Activated effector memory CD4-positive, alpha-beta T cell treated with Interleukin-2 at 50 U/mL for 16 hours (primary cell): ENCODE measurements around the gene ANAPC5.
A peak's percentile ranks its signal among the peaks of the same experiment; 100 is the strongest.
"Not testable (repeated sequence)": the region's sequence is repeated elsewhere in the genome, so short reads cannot be mapped to it uniquely, and the experiment has no call there.

Experiments used
- DNase-seq: peaks from one replicate; pipeline ENCODE4 v3.0.0-alpha.2; 2020

ANAPC5 gene

GRCh38 chr12:121307397-121307796, 44.8 kb downstream of the ANAPC5 start:
- not testable (repeated sequence) for DNase-seq

- DNase-seq: no peak
These were observed 47.9 kb downstream of the ANAPC5 start for GRCh38 chr12:121304306-121304705.

- DNase-seq: no peak
These were observed 50.3 kb downstream of the ANAPC5 start for GRCh38 chr12:121301876-121302275.

DNA sequence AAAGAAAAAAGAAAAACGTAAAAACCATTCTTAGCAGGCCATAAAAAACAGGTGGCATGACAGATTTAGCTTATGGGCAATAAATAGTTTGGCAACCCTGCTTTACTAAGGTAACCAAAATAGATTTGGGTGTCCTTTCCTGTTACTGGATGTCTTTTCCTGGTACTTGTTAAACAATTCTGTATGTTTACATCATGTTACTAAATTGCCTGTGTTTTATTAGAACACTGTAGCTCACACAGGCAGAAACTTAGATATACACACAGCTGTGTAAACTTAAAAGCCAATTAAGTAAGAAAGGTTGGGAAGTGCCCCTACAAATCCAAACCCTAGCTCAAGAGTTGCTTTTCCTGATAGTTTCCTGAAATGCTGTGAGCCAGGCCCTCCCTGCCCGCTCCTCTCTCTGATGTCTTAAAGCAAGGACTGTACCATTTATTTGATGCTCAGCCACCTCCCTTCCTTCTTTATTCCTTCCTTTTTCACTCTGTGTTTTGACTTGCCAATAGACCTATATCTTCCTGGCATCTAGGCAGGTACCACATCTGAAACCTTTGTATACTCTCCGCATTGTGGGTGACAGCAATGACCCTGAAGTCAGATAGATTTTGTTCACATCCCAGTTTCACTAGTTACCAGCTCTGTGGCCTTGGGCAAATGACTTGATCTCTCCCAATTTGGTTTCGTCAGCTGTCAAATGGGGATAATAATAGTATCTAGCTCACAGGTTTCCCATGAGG, 52.0 kb downstream of the ANAPC5 start:
- DNase-seq: no peak

- no peak for DNase-seq
These were observed 52.5 kb downstream of the ANAPC5 start for GRCh38 chr12:121299662-121300061.

GRCh38 chr12:121298411-121298810, 53.8 kb downstream of the ANAPC5 start:
- not testable (repeated sequence) for DNase-seq

- DNase-seq: no peak
These were observed 54.7 kb downstream of the ANAPC5 start for GRCh38 chr12:121297435-121297991.

DNA sequence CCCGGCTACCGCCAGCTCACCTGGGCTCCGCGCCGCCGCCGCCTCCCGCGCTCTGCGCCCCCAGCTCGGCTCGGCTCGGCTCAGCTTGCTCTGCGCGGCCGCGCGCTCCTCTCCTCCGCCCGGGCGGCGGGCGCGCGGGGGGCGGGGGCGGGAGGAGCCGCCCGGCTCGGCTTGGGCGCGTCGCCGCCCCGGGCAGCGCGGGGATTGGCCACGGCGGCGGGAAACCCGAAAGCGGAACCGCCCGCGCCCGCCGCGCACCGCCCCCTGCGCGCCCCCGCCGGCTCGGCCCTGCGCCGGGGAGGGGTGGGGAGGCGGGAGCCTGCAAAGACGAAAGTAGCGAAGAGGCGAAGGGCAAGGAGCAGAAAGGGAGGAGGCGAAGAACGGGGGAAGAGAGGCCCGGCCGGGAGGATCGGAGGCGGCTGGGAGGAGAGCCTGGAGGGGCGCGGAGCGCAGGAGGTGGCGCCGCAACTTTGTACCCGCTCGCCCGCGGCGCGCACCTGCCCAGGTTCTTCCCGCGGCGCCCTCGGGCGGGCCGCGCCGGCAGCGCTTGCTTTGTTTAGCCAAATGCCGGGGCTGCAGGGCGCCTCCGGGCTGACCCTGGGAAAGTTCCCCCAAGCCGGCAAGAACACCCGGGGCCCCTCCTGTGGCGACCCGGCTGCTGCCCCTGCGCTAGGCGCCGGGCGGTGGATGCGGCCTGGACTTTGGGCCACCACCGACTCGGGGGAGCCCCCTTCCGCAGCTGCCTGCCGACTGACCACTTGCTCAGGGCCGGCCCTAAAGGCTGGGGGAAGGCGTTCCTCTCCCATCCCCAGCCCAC, 55.4 kb downstream of the ANAPC5 start, which contains the start of gene CAMKK2:
CAMKK2 (minus strand) TSS at position 92 of the 817 bp plus-strand sequence. CDS start 22,183 bp downstream, outside the sequence.
- peak; percentile 85 for DNase-seq

DNA sequence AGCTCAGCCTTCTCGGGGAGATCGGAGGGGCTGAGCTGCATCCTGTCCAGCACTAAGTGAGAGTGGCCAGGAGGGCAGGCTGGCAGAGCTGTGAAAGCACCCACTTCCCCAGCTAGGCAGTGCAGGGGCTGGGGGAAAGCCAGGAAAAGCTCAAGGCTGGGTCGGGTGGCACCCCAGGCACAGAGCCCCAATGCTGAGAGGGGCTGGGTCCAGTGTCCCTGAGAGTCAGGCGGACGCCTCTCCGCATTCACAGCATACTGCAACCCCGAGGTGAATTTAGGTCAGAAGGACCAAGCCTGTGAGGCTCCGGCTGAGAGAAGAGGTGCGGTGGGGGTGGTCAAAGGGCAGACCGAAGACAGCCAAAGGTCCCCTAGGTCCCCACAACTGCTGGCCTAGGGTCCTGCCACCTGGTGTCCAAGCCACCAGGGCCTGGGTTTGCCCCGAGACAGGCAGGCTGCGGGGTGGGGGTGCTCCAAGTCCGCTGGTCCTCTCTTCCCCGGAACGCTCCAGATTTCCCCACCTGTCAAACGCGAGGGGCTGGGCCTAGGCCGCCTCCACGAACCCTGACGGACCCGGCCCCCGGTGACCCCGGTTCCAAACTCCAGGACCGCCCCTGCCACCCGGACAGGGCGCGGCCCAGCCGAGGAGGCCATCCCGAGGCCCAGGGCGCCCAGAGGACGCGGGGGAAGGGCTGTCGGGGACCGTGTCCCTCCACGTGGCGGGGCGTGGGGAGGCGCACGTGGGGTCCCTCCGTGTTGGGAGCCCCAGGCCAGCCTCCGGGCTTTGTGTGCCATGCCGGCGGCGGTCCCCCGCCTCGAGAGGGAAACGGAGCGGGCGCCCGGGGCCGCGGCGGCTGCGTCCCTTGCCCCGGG, 56.2 kb downstream of the ANAPC5 start:
- DNase-seq: no peak

DNA sequence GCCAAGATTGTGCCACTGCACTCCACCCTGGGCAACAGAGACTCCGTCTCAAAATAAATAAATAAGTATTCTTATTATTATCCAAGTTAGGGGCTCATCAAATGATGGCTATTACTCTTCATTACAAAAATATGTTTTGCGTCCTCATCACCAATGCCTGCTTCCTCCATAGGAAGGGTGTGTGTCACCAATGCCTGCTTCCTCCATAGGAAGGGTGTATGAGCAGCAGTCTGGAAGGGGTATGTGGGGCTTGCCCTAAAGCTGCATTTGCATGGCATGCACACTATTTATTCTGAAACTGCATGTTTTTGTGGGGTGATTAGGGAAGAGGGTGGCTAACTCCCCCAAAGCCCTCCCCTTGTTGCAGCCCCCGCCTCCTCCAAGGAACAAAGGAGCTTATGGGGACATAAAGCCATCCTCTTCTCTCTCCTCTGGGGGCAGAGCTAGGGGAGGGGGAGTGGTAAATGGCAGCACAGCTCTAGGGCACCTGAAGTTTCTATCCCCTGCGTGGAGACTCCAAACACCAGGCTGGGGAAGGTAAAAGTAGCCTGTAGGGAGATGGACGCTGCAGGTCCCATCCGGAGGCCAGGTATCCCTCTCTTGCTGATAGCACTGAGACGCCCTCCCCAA, 57.0 kb downstream of the ANAPC5 start:
- DNase-seq: no peak

DNA sequence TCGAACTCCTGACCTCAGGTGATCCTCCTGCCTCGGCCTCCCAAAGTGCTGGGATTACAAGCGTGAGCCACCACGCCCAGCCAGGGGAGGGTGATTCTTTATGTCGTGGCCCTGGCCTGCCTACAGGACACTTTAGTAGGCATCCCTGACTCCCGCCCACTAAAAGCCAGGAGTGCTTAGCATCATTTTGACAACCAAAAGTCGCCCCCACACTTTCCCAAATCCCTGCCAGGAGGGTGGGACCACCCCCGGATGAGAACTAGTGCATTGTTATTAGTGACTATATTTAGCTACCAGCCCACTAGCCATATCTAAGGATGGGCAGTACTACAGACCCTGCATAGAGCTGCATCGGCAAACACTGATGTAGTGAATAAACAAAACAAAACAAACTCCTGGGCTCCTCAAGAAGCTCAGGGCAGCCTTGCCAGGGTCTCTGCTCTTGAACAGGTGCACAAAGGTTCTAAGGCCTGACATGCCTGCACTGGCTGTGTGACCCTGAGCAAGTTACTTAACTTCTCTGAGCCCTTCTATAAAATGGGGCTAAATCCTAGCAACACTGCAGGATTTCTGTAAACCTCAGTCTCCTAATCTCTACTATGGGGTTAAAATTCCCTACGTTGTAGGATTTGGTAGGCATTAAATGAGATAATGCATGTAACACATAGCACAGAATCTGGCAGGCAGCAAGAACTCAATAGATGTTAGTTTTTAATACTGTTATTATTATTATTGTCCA, 57.9 kb downstream of the ANAPC5 start:
- DNase-seq: no peak

DNA sequence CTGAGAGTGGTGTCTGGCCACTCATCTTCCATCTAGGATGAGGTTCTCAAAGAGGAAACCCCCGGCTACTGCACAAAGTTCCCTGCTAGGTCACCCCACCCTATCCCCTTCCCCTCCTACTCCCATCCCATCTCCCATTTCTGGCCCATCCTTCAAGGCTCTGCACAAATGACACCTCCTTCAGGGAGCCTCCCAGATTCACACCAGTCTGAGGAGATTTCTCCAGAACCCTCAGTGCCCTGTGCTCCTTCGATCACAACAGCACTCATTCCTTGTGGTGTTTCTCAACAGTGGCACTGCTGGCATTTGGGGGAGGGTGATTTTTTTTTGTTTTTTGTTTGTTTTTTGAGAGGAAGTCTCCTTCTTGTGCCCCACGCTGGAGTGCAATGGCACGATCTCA, 58.6 kb downstream of the ANAPC5 start:
- DNase-seq: no peak

GRCh38 chr12:121290410-121290809, 61.8 kb downstream of the ANAPC5 start:
- no peak for DNase-seq

DNA sequence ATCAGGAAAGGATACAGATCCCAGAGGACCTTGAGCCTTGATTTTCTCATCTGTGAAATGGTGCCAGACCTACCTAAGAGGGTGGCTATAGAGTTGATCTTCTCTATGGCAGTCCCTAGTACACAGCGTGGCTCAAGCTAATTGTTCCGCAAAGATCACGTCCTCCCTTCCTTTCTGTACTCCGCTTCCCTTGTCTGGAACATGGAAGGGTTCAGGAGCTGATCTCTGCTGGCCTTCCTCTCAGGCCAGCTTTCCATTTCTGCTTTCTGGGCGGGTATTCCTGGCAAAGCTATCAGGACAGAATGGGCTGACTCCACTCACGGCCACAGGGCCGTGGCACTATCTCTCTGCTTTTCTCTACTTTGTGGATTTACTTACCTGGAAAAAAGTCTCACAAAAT, 62.2 kb downstream of the ANAPC5 start:
- no peak for DNase-seq

- DNase-seq: no peak
These were observed 63.2 kb downstream of the ANAPC5 start for GRCh38 chr12:121288986-121289385.

GRCh38 chr12:121288158-121288845, 63.9 kb downstream of the ANAPC5 start:
- DNase-seq: no peak

DNA sequence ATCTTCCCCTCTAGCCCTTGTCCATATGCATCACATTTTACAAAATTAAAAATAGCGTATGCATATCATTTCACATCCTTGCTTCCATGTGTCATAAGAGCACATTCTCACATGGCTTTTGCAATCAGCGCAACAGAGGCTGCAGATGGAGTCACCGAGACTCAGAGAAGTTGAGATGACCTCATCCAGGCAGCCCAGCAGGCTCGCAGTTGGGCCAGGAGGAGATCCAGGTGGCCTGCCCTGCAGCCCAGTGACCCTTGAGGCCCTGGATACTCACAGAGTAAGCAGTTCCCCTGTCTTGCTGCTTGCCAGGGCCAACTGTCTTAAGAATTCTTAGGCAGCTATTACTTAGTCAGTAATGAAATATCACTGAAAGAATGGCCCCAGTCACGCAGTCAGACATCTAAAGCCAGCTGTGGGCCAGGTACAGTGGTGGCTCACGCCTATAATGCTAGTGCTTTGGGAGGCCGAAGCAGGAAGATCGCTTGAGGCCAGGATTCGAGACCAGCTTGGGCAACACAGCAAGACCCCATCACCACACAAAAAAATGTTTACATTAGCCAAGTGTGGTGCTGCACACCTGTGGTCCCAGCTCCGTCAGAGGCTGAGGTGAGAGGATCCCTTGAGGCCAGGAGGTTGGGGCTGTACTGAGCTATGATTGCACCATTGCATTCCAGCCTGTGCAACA, 64.8 kb downstream of the ANAPC5 start:
- no peak for DNase-seq

GRCh38 chr12:121285856-121286255, 66.4 kb downstream of the ANAPC5 start:
- no peak for DNase-seq

DNA sequence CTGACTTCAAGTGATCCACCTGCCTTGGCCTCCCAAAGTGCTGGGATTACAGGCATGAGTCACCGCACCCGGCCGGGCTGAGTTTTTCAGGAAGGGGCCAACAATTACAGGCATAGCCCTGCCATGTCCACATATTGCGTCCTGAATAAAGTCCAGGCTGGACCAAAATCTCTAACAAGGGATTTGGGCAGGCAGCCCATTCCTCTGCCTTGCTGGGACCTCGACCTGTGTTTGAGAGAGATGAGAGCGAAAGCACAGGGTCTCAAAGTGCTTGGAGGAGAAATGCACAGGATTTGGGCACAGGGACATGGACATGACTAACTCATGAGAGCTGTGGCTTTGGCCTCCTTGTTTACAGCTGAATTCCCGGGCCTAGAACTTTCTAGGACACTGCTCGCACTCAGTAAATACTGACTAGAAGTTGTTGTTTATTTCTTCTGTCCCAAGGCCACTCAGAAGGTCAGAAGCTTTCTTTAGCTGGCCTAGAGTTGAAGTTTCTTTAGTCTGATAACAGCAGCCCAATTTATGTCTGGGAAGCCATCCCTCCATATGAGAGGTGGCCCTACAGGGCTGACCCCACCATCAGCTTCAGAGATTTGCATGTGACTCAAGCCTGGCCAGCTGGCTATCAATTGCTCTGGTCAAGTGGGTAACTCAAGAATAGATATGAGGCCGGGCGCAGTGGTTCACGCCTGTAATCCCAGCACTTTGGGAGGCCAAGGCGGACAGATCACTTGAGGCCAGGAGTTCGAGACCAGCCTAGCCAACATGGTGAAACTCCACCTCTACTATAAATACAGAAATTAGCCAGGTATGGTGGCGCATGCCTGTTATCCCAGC, 67.4 kb downstream of the ANAPC5 start:
- no peak for DNase-seq
